Esophagus squamous epithelium (tissue), 4 donors: ENCODE data around the gene ZNF678.

ENCODE experiments used
- CTCF ChIP-seq, 6 experiments: fragments of 450-650 bp in 4 of 6; fragments of 200-600 bp in 2 of 6; sonication (generic) in 2 of 6; IDR thresholded peaks; one replicate each; pipeline ENCODE4 v1.5.1; 2016 to 2019; ENCODE audit warnings: antibody characterized with exemption in 6 of 6, mild to moderate bottlenecking in 4 of 6, moderate library complexity in 4 of 6
- POLR2A ChIP-seq, 4 donors: fragments of 450-650 bp; IDR thresholded peaks; one replicate each; pipeline ENCODE4 v1.6.1; 2017; ENCODE audit warnings: antibody characterized with exemption in 4 of 4, mild to moderate bottlenecking in 4 of 4, moderate library complexity in 3 of 4

- no peak for TF ChIP-seq CTCF (IDR thresholded peaks at IDR 0.05)
- TF ChIP-seq POLR2A (IDR thresholded peaks at IDR 0.05) = no peak
Observed at GRCh38 chr1:227685807-227686206, 122.5 kb downstream of the ZNF678 start.
